Panc1 (cell line): ENCODE measurements around the gene OGG1. TPM values are rescaled to one million over a fixed set of nuclear protein-coding genes. Genes with fewer than 3 reads are reported as not detected.

Experiments
- ATAC-seq: fragments of 200-7000 bp; cut with Tn5 transposase; 2 replicates; pipeline ENCODE4 v1.9.1; 2020; ENCODE audit warnings: mild to moderate bottlenecking, moderate library complexity
- BruUV-seq: library from RNA; stranded (reverse); fragments of 400-500 nt; replicated peaks from 2 replicates; lab custom pipeline; 2021; lab: Mats Ljungman, UMichigan
- CTCF ChIA-PET: fragments of 300-600 bp; sonication (Branson Sonifier 250); formaldehyde crosslinking; loops from one replicate; lab custom pipeline; 2022; ENCODE audit warnings: antibody characterized with exemption; lab: Charles Lee
- POLR2A ChIA-PET: fragments of 300-600 bp; sonication (Branson Sonifier 250); formaldehyde crosslinking; loops from one replicate; lab custom pipeline; 2022; ENCODE audit warnings: antibody characterized with exemption; lab: Charles Lee
- DNase-seq: peaks from one replicate; pipeline ENCODE4 v3.0.0-alpha.2; 2010; ENCODE audit warnings: low read depth, low spot score
- H3K27ac ChIP-seq: 2 replicates; pipeline ENCODE4 v1.5.1; 2011; ENCODE audit warnings: mild to moderate bottlenecking, low read length, inconsistent platforms
- H3K27me3 ChIP-seq: fragments of 200-500 bp; sonication (Bioruptor generic); 2 replicates; pipeline ENCODE4 v1.6.0; 2014; ENCODE audit warnings: low read length, inconsistent platforms; ENCODE audit not compliant: control insufficient read depth, insufficient read depth
- H3K36me3 ChIP-seq: fragments of 200-500 bp; sonication (Bioruptor generic); 2 replicates; pipeline ENCODE4 v1.5.1; 2014; ENCODE audit warnings: inconsistent platforms, mild to moderate bottlenecking, low read length, moderate library complexity; ENCODE audit not compliant: control insufficient read depth, insufficient read depth
- H3K4me1 ChIP-seq: 2 replicates; pipeline ENCODE4 v1.5.1; 2011; ENCODE audit warnings: inconsistent platforms, mild to moderate bottlenecking, low read length, moderate library complexity; ENCODE audit not compliant: control insufficient read depth, insufficient read depth
- H3K4me3 ChIP-seq, 2 experiments: 2 replicates each; pipeline ENCODE4 v1.5.1; 2011 to 2012; ENCODE audit warnings: low read depth in 2 of 2, low read length in 2 of 2, mild to moderate bottlenecking in 2 of 2, inconsistent platforms in 1 of 2, moderate library complexity in 1 of 2
- H3K9me3 ChIP-seq: fragments of 200-500 bp; sonication (Bioruptor generic); 2 replicates; pipeline ENCODE4 v1.5.1; 2014; ENCODE audit warnings: low read depth, mild to moderate bottlenecking, inconsistent platforms, low read length, moderate library complexity; ENCODE audit not compliant: control insufficient read depth, insufficient read depth
- CTCF ChIP-seq: fragments of 450-650 bp; IDR thresholded peaks from 2 replicates; pipeline ENCODE4 v1.5.1; 2017; ENCODE audit warnings: mild to moderate bottlenecking
- POLR2AphosphoS5 ChIP-seq: IDR thresholded peaks from 2 replicates; pipeline ENCODE4 v1.6.1; 2012; ENCODE audit warnings: mild to moderate bottlenecking, low read depth, low read length, moderate library complexity
- REST ChIP-seq, 2 experiments: IDR thresholded peaks; 2 replicates each; pipeline ENCODE4 v1.6.1; 2011 to 2012; ENCODE audit warnings: low read depth in 2 of 2, control low read depth in 1 of 2, low read length in 1 of 2, mild to moderate bottlenecking in 1 of 2, moderate library complexity in 1 of 2; ENCODE audit not compliant: insufficient read depth in 1 of 2
- SIN3A ChIP-seq: IDR thresholded peaks from 2 replicates; pipeline ENCODE4 v1.6.1; 2012; ENCODE audit warnings: low read depth, mild to moderate bottlenecking, low read length, moderate library complexity, borderline replicate concordance; ENCODE audit not compliant: insufficient read depth
- TCF7L2 ChIP-seq: IDR thresholded peaks from 2 replicates; pipeline ENCODE4 v1.6.1; 2011; ENCODE audit warnings: mild to moderate bottlenecking, low read depth, low read length, inconsistent platforms
- in situ Hi-C: cut with HindIII; loops from 2 replicates; pipeline ENCODE4 v1.10.0; 2016; ENCODE audit warnings: low sequenced_read_pairs, low pct_unique_long_range_greater_than_20kb
- intact Hi-C: fragments of 100-400 bp; cut with micrococcal nuclease; formaldehyde crosslinking; loops from one replicate; pipeline ENCODE4 v1.10.0; 2022; ENCODE audit not compliant: unreplicated experiment
- total RNA-seq: library from RNA; stranded (reverse); gene quantifications from one replicate; pipeline ENCODE4 v1.2.1, GENCODE V29; 2021; ENCODE audit not compliant: unreplicated experiment

Gene OGG1
- total RNA-seq, 1 experiment from 2014 or later = 32.5 TPM

DNA sequence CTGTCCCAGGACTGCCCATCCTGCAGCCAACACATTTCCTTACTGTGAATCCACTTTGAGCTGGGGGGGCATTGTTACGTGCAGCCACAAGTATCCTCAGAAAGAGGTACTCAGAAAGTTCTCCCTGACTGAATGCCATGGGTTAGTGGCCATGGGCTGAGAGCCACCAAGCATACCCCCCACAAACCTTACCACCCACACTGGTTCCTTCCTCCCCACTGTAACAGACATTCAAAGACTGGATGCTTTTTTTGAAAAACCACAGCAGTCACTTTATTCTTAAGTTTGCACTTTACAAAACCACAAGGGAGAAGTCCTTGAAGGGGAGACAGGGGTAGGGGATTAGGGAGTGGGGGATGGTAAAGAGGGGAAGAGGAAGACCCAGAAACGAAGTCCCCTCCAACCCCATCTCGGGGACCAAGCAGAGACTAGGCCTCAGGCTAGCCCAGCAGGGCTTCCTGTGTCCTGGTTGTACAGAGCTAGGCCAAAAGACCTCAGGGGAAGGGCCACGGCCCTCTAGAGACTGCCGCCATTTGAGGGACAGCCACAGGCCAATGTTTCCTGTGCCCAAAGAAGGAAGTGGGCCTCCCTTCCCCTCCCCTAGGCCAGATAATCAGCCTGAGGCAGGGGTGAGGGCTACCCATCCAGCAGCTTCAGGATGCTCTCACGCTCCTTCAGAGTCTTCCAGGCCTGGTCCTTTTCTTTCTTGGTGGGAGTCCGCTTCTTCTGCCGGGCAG lies 30.1 kb downstream of the OGG1 start:
- intact Hi-C loops = no loop called here
- in situ Hi-C loops = no loop called here
- ChIA-PET POLR2A (interaction anchor here (0.6 kb wide), 1 partner anchor 13 kb away, joined by 3 read pairs; the partner anchor contains the start of gene ARPC4), CTCF (no interaction called here)
- Histone ChIP-seq H3K27ac (no peak overlapping the region), H3K9me3 (no peaks in the 10 kb centered on the region), H3K27me3 (no peaks in the 10 kb centered on the region), H3K4me3 (no peak overlapping the region), H3K4me1 (no peaks in the 10 kb centered on the region), H3K36me3 (no peaks in the 10 kb centered on the region)
- DNase-seq = no peak
- ATAC-seq = 0 out of 2 replicates have a peak, but pooled peaks have one; percentile 19
- TSS peak; percentile 67 for BruUV-seq
- no peak for TF ChIP-seq TCF7L2
- no peak for TF ChIP-seq CTCF
- TF ChIP-seq REST (IDR thresholded peaks at IDR 0.05; ENCODE audit: insufficient read depth in 1 of 2, low read depth in 2 of 2, low read length in 1 of 2) = no peak
- TF ChIP-seq POLR2AphosphoS5 = no peak
- no peak for TF ChIP-seq SIN3A

- CTCF ChIA-PET = no interaction called here
These were observed 30.7 kb downstream of the OGG1 start for GRCh38 chr3:9780458-9780812.

More at GRCh38 chr3:9780458-9780812, 30.7 kb downstream of the OGG1 start:
- TF ChIP-seq POLR2AphosphoS5 = no peak
- no peak for TF ChIP-seq SIN3A
- no peak for TF ChIP-seq CTCF
- no peak for TF ChIP-seq TCF7L2
- no peak for TF ChIP-seq REST (IDR thresholded peaks at IDR 0.05; ENCODE audit: insufficient read depth in 1 of 2, low read depth in 2 of 2, low read length in 1 of 2)
- POLR2A ChIA-PET = interaction anchor here (0.6 kb wide), 1 partner anchor 13 kb away, joined by 3 read pairs; the partner anchor contains the start of gene ARPC4
- H3K9me3 ChIP-seq = no peaks in the 10 kb centered on the region
- ATAC-seq (no peak), DNase-seq (no peak)
- H3K27ac ChIP-seq = no peak overlapping the region
- intact Hi-C loops = no loop called here
- H3K36me3 ChIP-seq = no peaks in the 10 kb centered on the region
- no peaks in the 10 kb centered on the region for H3K4me1 ChIP-seq
- BruUV-seq = no TSS peak
- no peak overlapping the region for H3K4me3 ChIP-seq
- in situ Hi-C loops = no loop called here
- H3K27me3 ChIP-seq = no peaks in the 10 kb centered on the region
